Measurements from ENCODE around the gene CBFA2T2.

The CBFA2T2 gene

GRCh38 chr20:33656010-33656782 is 166.3 kb downstream of the CBFA2T2 start:
- DNase-seq, result no peak

DNA sequence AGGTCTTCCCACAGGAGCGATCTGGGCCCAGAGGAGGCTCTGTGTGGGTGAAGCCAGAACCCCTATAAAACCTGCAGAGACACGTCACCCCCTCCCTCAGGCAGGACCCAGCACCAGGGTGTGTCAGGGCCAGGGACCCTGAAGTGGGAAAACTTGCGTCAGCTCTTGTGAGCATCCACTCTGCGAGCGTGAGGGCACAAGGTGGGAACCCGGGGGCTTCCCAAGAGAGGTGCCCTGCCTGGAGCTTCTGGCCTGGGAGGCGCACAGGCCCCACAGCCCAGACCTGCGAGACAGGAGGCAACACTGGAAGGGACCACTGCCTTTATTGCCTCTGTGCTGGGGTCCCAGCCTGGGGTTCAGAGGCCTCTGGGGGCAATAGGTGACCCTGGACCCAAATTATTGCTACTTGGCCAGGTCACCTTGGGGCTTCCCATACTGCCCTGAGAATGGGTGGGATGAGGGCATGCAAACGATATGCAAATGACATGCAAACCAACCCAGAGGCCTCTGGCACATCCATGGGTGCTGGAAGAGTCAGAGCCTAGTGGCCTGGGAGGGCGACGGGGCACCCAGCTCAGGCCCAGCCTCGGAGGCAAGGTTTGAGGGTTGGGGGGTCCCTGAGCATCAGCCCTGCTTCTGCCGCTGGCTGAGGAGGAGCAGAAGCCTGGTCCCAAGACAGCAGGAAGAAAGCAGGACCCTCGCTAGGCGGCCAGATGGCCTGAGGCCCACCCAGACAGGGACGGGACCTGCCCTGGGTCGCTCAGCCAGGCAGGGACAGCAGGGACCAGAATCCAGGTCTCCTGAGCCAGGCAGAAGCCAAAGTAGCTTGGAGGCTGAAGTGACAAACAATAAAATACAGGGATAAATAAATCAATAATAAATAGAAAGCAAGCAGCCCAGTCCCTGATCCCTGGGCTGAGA is 167.1 kb downstream of the CBFA2T2 start:
- no peak for DNase-seq

DNA sequence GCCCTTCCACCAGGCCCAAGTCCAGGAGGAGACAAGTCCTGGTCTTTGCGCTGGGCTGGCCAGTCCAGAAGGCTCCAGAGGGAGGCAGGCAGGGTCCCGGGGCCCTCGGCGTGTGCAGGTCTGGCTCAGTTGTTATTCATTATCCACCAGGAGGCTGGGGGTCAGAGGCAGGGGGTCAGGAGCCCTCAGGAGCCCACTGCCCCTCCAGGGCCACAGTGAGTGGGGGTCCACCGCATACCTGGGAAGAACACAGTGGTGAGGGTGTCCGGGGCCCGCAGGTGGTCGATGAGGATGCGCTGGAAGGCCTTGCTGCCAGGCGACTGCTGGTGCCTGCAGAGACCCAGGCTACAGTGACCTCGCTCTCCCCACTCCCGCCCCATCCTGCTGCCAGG is 167.8 kb downstream of the CBFA2T2 start:
- DNase-seq, result no peak

GRCh38 chr20:33658510-33658909 is 168.6 kb downstream of the CBFA2T2 start:
- no peak for DNase-seq

GRCh38 chr20:33658929-33659328 is 169.0 kb downstream of the CBFA2T2 start:
- DNase-seq, result no peak

- DNase-seq, result no peak
These were observed 169.6 kb downstream of the CBFA2T2 start for GRCh38 chr20:33659341-33660034.

- DNase-seq, result no peak
These were observed 170.3 kb downstream of the CBFA2T2 start for GRCh38 chr20:33660035-33660684.

- no peak for DNase-seq
These were observed 170.8 kb downstream of the CBFA2T2 start for GRCh38 chr20:33660685-33661058.

GRCh38 chr20:33662172-33662571 is 172.3 kb downstream of the CBFA2T2 start, which contains the start of gene C20orf144:
C20orf144 (plus strand) TSS chr20:33662327; CDS start chr20:33662346, 19 bp downstream.
- no peak for DNase-seq

DNA sequence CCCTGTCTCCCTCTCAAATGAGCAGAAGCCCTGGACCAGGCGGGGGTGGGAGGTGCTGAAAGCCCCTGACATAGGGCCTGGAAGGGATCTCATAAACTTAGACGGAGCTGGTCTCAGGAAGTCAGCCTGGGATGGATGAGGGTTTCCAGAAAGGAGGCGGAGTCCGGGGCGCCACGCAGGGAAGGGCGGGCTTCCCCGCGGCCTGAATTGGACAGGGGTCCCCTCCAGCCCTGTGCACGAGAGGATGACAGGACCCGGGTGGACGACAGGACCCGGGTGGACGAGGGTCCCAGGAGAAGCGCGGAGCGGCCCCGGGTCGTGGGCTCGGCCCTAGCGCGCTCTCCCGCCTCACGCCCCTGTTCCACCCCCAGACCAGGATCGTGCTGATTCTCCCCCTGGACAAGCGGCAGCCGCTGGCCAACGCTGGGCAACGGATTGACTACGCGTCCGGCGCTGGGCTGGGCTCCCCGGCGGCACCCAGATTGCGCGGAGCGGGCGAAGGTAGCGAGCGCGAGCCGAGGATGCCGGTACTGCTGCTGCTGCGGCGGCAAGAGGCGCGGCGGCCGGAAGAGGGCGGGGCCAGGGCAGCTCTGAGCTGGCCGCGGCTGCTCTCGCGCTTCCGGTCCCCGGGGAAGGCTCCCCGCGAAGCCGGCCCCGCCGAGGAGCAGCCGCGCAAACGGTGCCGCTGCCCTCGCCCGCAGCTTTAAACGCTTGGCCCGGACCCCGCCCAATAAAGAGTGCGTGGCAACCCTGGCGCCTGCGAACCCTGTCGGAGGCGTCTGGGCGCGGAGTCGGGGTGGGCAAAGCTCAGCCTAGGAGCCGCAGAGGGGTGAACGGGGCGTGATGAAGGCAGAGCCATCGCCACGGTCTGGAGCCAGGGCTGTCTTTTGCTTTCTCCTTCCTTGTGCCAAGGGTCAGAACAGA is 173.5 kb downstream of the CBFA2T2 start:
- peak; percentile 52 for DNase-seq

- DNase-seq, result no peak
These were observed 174.3 kb downstream of the CBFA2T2 start for GRCh38 chr20:33664085-33664761.

GRCh38 chr20:33664762-33665144 is 174.9 kb downstream of the CBFA2T2 start:
- DNase-seq, result no peak

GRCh38 chr20:33666293-33667244 is 176.7 kb downstream of the CBFA2T2 start, which contains the start of gene ACTL10:
ACTL10 (plus strand) TSS chr20:33666943; CDS start chr20:33667498, 555 bp downstream.
- peak; percentile 61 for DNase-seq

GRCh38 chr20:33667245-33667675 is 177.4 kb downstream of the CBFA2T2 start:
- peak; percentile 23 for DNase-seq

- DNase-seq, result peak; percentile 55
These were observed 178.0 kb downstream of the CBFA2T2 start for GRCh38 chr20:33667676-33668465.

- DNase-seq, result no peak
These were observed 178.7 kb downstream of the CBFA2T2 start for GRCh38 chr20:33668466-33669155.

DNA sequence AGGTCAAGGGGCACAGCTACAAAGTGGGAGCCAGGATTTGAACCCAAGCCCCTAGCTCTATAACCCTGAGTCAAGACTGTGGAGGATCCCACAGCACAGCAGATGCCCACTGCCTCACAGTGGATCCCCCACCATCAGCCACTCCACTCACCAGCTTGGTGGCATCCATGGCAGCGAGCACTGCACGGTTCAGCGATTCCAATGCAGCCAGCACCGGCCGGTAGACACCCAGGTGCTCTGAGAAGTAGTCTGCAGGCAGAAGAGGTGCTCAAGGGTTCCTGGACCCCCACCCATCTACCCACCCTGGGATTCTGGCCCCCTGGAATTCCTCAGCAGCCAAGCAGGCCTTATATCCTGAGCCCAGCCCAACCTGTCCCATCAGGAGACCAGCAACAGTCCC is 179.3 kb downstream of the CBFA2T2 start:
- DNase-seq, result no peak
